OCI-LY1 (cell line): ENCODE data around the gene MIA3.
"Not testable (repeated sequence)": the region's sequence is repeated elsewhere in the genome, so short reads cannot be mapped to it uniquely, and the experiment has no call there.

Experiments used
- H2AFZ ChIP-seq: fragments of 200-600 bp; sonication (generic), shearing (Covaris generic); 2 replicates; pipeline ENCODE4 v1.6.0; 2014; ENCODE audit warnings: antibody characterized with exemption, mild to moderate bottlenecking, low read length
- H3F3A ChIP-seq: fragments of 200-600 bp; sonication (generic), shearing (Covaris generic); 2 replicates; pipeline ENCODE4 v1.6.0; 2014; ENCODE audit warnings: mild to moderate bottlenecking, antibody characterized with exemption, low read length, moderate library complexity; ENCODE audit not compliant: insufficient read depth
- H3K27ac ChIP-seq: fragments of 200-600 bp; sonication (generic); 2 replicates; pipeline ENCODE4 v1.5.1; 2014; ENCODE audit warnings: low read length, mixed run types, mild to moderate bottlenecking, low read depth; ENCODE audit not compliant: poor library complexity, severe bottlenecking
- H3K27me3 ChIP-seq: fragments of 200-600 bp; sonication (generic); 2 replicates; pipeline ENCODE4 v1.6.0; 2014; ENCODE audit warnings: antibody characterized with exemption, mild to moderate bottlenecking, low read length, moderate library complexity; ENCODE audit not compliant: insufficient read depth
- H3K36me3 ChIP-seq: fragments of 200-600 bp; sonication (generic); 2 replicates; pipeline ENCODE4 v1.6.1; 2014; ENCODE audit warnings: mild to moderate bottlenecking, antibody characterized with exemption, low read length, moderate library complexity, mixed read lengths; ENCODE audit not compliant: insufficient read depth
- H3K4me1 ChIP-seq: fragments of 200-600 bp; sonication (generic); 2 replicates; pipeline ENCODE4 v1.5.1; 2014; ENCODE audit warnings: mild to moderate bottlenecking, low read length, moderate library complexity; ENCODE audit not compliant: insufficient read depth, severe bottlenecking
- H3K4me2 ChIP-seq: fragments of 200-600 bp; sonication (generic), shearing (Covaris generic); 2 replicates; pipeline ENCODE4 v1.6.1; 2014; ENCODE audit warnings: low read length
- H3K4me3 ChIP-seq: fragments of 200-600 bp; sonication (generic); 2 replicates; pipeline ENCODE4 v1.5.1; 2014; ENCODE audit warnings: low read length, low read depth, mild to moderate bottlenecking, mixed read lengths; ENCODE audit not compliant: poor library complexity, severe bottlenecking
- H3K79me2 ChIP-seq: fragments of 200-600 bp; shearing (Covaris generic); 2 replicates; pipeline ENCODE4 v1.6.1; 2016; ENCODE audit warnings: mixed run types, low read length, mixed read lengths; ENCODE audit not compliant: insufficient read depth
- H3K9ac ChIP-seq: fragments of 200-600 bp; sonication (generic), shearing (Covaris generic); 2 replicates; pipeline ENCODE4 v1.6.1; 2014; ENCODE audit warnings: mild to moderate bottlenecking, low read length, mixed read lengths
- H3K9me2 ChIP-seq: fragments of 200-600 bp; sonication (generic), shearing (Covaris generic); 2 replicates; pipeline ENCODE4 v1.6.1; 2014; ENCODE audit warnings: low read depth, mild to moderate bottlenecking, low read length, mixed read lengths
- H3K9me3 ChIP-seq: fragments of 200-600 bp; shearing (Covaris generic); 2 replicates; pipeline ENCODE4 v1.6.1; 2014; ENCODE audit warnings: low read length, mixed read lengths
- H4K20me1 ChIP-seq: fragments of 200-600 bp; sonication (generic), shearing (Covaris generic); 2 replicates; pipeline ENCODE4 v1.6.0; 2016; ENCODE audit warnings: mild to moderate bottlenecking, low read length; ENCODE audit not compliant: insufficient read depth
- EZH2 ChIP-seq: fragments of 200-600 bp; sonication (generic), shearing (Covaris generic); IDR thresholded peaks from 2 replicates; pipeline ENCODE4 v1.8.0; 2017; ENCODE audit warnings: borderline replicate concordance, mixed run types, mild to moderate bottlenecking, antibody characterized with exemption, low read length, moderate library complexity, mixed read lengths
- TF ChIP-seq, protein P1 (sequence below): fragments of 200-600 bp; sonication (generic), shearing (Covaris generic); IDR thresholded peaks from 2 replicates; pipeline ENCODE4 v1.5.1; 2017; ENCODE audit warnings: mild to moderate bottlenecking, antibody characterized with exemption, low read length, moderate library complexity, mixed read lengths

Gene MIA3

DNA sequence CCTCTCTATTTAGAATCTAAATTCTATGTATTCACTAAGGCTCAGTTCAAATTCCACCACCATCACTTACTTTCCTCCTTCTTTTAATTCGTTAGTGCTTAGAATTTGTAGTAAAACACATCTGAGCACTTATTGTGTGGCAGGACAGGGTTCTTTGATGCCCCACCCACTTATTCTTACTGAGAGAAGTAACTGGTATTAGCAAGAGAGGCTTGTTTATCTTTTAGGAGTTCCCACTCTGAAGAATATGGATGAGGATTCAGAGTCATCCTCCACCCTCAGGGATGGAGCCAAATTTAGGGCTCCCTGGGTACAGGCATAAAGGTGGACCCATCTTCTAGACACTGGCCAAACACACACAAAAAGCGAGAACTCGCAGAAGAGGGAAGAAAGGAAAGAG, 16.6 kb upstream of the MIA3 start:
- TF ChIP-seq, protein P1, sequence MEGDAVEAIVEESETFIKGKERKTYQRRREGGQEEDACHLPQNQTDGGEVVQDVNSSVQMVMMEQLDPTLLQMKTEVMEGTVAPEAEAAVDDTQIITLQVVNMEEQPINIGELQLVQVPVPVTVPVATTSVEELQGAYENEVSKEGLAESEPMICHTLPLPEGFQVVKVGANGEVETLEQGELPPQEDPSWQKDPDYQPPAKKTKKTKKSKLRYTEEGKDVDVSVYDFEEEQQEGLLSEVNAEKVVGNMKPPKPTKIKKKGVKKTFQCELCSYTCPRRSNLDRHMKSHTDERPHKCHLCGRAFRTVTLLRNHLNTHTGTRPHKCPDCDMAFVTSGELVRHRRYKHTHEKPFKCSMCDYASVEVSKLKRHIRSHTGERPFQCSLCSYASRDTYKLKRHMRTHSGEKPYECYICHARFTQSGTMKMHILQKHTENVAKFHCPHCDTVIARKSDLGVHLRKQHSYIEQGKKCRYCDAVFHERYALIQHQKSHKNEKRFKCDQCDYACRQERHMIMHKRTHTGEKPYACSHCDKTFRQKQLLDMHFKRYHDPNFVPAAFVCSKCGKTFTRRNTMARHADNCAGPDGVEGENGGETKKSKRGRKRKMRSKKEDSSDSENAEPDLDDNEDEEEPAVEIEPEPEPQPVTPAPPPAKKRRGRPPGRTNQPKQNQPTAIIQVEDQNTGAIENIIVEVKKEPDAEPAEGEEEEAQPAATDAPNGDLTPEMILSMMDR: no peak
- TF ChIP-seq EZH2: no peak
- Histone ChIP-seq H3F3A (no peaks in the 10 kb centered on the region), H4K20me1 (no peaks in the 10 kb centered on the region), H3K9ac (no peak overlapping the region), H3K9me2 (no peaks in the 10 kb centered on the region), H3K79me2 (no peaks in the 10 kb centered on the region), H3K27me3 (no peaks in the 10 kb centered on the region), H3K4me1 (peaks cover 4% of the 10 kb centered on the region), H3K9me3 (no peaks in the 10 kb centered on the region), H3K36me3 (no peaks in the 10 kb centered on the region), H3K4me3 (no peak overlapping the region), H3K27ac (no peak overlapping the region), H3K4me2 (no peak overlapping the region), H2AFZ (no peak overlapping the region)

DNA sequence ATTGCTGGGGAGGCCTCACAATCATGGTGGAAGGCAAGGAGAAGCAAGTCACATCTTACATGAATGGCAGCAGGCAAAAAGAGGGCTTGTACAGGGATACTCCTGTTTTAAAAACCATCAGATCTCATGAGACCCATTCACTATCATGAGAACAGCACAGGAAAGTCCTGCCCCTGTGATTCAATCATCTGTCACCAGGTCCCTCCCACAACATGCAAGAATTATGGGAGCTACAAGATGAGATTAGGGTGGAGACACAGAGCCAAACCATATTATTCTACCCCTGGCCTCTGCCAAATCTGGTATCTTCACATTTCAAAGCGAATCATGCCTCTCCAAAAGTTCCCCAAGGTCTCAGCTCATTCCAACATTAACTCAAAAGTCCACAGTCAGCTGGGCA, 11.1 kb upstream of the MIA3 start:
- Histone ChIP-seq H3K4me1 (no peaks in the 10 kb centered on the region), H3K4me2 (no peak overlapping the region), H3K9me3 (no peaks in the 10 kb centered on the region), H3K9me2 (no peaks in the 10 kb centered on the region), H3K9ac (no peak overlapping the region), H3K36me3 (no peaks in the 10 kb centered on the region), H3K79me2 (no peaks in the 10 kb centered on the region), H3K27ac (no peak overlapping the region), H4K20me1 (no peaks in the 10 kb centered on the region), H3K27me3 (no peaks in the 10 kb centered on the region), H3K4me3 (no peak overlapping the region), H2AFZ (no peak overlapping the region), H3F3A (no peaks in the 10 kb centered on the region)
- TF ChIP-seq EZH2: no peak
- TF ChIP-seq, protein P1: no peak

DNA sequence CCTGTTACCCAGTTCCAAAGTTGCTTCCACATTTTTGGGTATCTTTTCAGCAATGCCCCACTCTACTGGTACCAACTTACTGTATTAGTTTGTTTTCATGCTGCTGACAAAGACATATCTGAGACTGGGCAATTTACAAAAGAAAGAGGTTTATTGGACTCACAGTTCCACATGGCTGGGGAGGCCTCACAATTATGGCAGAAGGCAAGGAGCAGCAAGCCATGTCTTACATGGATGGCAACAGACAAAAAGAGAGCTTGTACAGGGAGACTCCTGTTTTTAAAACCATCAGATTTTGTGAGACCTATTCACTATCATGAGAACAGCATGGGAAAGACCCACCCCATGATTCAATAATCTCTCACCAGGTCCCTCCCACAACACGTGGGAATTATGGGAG, 8.8 kb upstream of the MIA3 start:
- not testable (repeated sequence) for H3K79me2 ChIP-seq, H3K27ac ChIP-seq, H3K4me1 ChIP-seq, H2AFZ ChIP-seq, H3K27me3 ChIP-seq, H3K9me3 ChIP-seq, H3K9ac ChIP-seq, H3F3A ChIP-seq, H3K4me3 ChIP-seq, H3K4me2 ChIP-seq, H3K36me3 ChIP-seq, H3K9me2 ChIP-seq, H4K20me1 ChIP-seq

DNA sequence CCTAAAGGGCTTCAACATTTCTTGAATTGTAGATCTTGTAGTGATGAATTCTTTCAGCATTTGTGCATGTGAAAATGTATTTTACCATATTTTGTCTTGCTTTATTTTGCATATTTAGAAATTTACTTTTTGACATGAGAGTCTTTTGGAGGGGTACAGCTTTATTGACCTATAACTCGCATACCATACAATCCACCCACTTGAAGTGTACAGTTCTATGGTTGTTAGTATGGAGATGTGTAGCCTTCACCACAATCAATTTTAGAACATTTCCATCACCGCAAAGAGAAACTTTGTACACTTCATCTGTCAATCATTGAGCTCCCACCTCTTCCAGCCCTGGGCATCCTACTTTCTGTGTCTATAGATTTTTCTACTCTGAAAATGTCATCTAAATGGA, 7.2 kb upstream of the MIA3 start:
- no peaks in the 10 kb centered on the region for H3F3A ChIP-seq
- H3K79me2 ChIP-seq: no peaks in the 10 kb centered on the region
- H4K20me1 ChIP-seq: no peaks in the 10 kb centered on the region
- H3K9ac ChIP-seq: no peak overlapping the region
- H3K36me3 ChIP-seq: no peaks in the 10 kb centered on the region
- H3K9me3 ChIP-seq: no peaks in the 10 kb centered on the region
- TF ChIP-seq, protein P1: no peak
- TF ChIP-seq EZH2: no peak
- H2AFZ ChIP-seq: no peak overlapping the region
- no peaks in the 10 kb centered on the region for H3K9me2 ChIP-seq
- H3K27ac ChIP-seq: no peak overlapping the region
- no peaks in the 10 kb centered on the region for H3K27me3 ChIP-seq
- H3K4me2 ChIP-seq: no peak overlapping the region
- no peak overlapping the region for H3K4me3 ChIP-seq
- no peaks in the 10 kb centered on the region for H3K4me1 ChIP-seq
